ENCODE data around the gene MTIF3.

The MTIF3 gene

GRCh38 chr13:27389891-27390290, 60.5 kb downstream of the MTIF3 start:
- TF ChIP-seq CTCF (IDR thresholded peaks at IDR 0.05; ENCODE audit: borderline replicate concordance, control extremely low read depth, extremely low read depth, insufficient read depth, missing control alignments) = no peak
- in situ Hi-C loops (cut with MboI; ENCODE audit: low sequenced_read_pairs, unreplicated experiment) = no loop called here

GRCh38 chr13:27388241-27388640, 62.1 kb downstream of the MTIF3 start:
- in situ Hi-C loops (cut with MboI; ENCODE audit: low sequenced_read_pairs, unreplicated experiment) = no loop called here
- no peak for DNase-seq (ENCODE audit: low spot score)
- TF ChIP-seq CTCF (IDR thresholded peaks at IDR 0.05; ENCODE audit: borderline replicate concordance, control extremely low read depth, extremely low read depth, insufficient read depth, missing control alignments) = no peak

More at GRCh38 chr13:27389891-27390290, 60.5 kb downstream of the MTIF3 start:
- no peak for DNase-seq (ENCODE audit: low spot score)

All from GM13976 (cell line).